Fibroblast of pulmonary artery (primary cell): ENCODE results near the gene MLLT6.

Experiments used
- DNase-seq: peaks from one replicate; pipeline ENCODE4 v3.0.0-alpha.2; 2010; ENCODE audit warnings: low read depth
- H3K4me3 ChIP-seq: replicated peaks from 2 replicates; pipeline ENCODE4 v1.5.1; 2011; ENCODE audit warnings: low read depth, mild to moderate bottlenecking, control low read depth, low read length, moderate library complexity
- CTCF ChIP-seq: IDR thresholded peaks from 2 replicates; pipeline ENCODE4 v1.5.1; 2011; ENCODE audit warnings: mild to moderate bottlenecking, control low read depth, low read length, inconsistent platforms; ENCODE audit errors: missing control alignments

The MLLT6 gene

GRCh38 chr17:38733982-38734973 is 29.2 kb downstream of the MLLT6 start:
- no peak for DNase-seq
- H3K4me3 ChIP-seq, result no peak overlapping the region
- peak; percentile 23 for TF ChIP-seq CTCF

GRCh38 chr17:38735161-38735997 is 30.3 kb downstream of the MLLT6 start:
- DNase-seq, result peak; percentile 39
- TF ChIP-seq CTCF, result peak; percentile 86
- no peak overlapping the region for H3K4me3 ChIP-seq

- H3K4me3 ChIP-seq, result no peak overlapping the region
- no peak for TF ChIP-seq CTCF
- no peak for DNase-seq
These were observed 33.1 kb downstream of the MLLT6 start for GRCh38 chr17:38738007-38738662.

GRCh38 chr17:38738686-38739085 is 33.6 kb downstream of the MLLT6 start:
- H3K4me3 ChIP-seq, result no peak overlapping the region
- TF ChIP-seq CTCF, result no peak
- DNase-seq, result no peak

GRCh38 chr17:38739305-38739704 is 34.2 kb downstream of the MLLT6 start:
- H3K4me3 ChIP-seq, result no peak overlapping the region
- TF ChIP-seq CTCF, result no peak
- DNase-seq, result no peak

- TF ChIP-seq CTCF, result no peak
- DNase-seq, result no peak
These were observed 35.0 kb downstream of the MLLT6 start for GRCh38 chr17:38740044-38740443.

More at GRCh38 chr17:38740044-38740443, 35.0 kb downstream of the MLLT6 start:
- H3K4me3 ChIP-seq, result no peak overlapping the region
